GM12891 (cell line): Measurements from ENCODE around the gene ZNF813.
"Not testable (repeated sequence)": the region's sequence is repeated elsewhere in the genome, so short reads cannot be mapped to it uniquely, and the experiment has no call there.

Experiments
- POLR2AphosphoS5 ChIP-seq: IDR thresholded peaks from 2 replicates; pipeline ENCODE4 v1.6.1; 2011; ENCODE audit warnings: low read depth, low read length, control low read depth
- POU2F2 ChIP-seq: IDR thresholded peaks from 2 replicates; pipeline ENCODE4 v1.6.1; 2011; ENCODE audit warnings: low read depth, mild to moderate bottlenecking, control low read depth, low read length, moderate library complexity

DNA sequence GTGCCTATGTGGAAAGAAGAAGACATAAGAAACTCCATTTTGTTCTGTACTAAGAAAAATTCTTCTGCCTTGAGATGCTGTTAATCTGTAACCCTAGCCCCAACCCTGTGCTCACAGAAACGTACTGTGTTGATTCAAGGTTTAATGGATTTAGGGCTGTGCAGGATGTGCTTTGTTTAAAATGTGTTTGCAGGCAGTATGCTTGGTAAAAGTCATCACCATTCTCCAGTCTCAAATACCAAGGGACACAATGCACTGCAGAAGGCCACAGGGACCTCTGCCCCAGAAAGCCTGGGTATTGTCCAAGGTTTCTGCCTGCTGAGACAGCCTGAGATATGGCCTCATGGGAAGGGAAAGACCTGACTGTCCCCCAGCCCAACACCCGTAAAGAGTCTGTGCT, 23.7 kb upstream of the ZNF813 start:
- not testable (repeated sequence) for TF ChIP-seq POLR2AphosphoS5, POU2F2
